ENCODE measurements around the gene HADH.
"Not testable (repeated sequence)": the region's sequence is repeated elsewhere in the genome, so short reads cannot be mapped to it uniquely, and the experiment has no call there.

Gene HADH

DNA sequence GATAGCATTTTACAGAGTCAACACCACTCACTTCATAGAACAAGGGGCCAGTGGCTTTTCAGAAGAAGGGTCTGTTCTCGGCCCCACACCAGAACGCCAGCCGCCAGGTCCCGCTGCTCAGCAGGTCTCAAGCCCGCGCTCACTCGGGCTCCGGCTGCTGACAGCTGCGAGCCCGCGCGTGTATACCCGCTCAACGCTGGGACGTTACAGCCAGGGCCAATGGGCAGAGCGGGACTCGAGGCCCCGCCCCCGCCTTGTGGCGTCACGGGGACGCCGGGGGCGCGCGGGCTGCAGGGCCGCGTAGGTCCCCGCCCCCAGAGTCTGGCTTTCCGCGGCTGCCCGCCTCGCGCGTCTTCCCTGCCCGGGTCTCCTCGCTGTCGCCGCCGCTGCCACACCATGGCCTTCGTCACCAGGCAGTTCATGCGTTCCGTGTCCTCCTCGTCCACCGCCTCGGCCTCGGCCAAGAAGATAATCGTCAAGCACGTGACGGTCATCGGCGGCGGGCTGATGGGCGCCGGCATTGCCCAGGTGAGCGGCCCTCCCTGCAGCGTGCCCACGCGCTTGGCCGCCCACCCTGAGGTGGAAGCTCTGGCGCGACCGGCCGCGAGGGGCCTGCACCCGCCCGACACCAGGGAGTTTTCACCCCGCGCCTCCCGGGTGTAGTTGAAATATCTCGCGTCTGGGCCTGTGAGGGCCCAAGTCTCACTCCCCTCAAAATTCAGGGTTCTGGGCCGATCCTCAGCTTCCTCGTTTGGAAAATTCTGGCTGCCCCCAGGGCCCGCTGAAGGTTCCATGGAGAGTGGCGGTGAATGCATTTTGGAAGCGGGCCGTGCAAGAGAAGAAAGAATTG is at the start of gene HADH:
HADH (plus strand) TSS at position 353 of the 850 bp plus-strand sequence; CDS start at position 397, 44 bp downstream.
- peak; percentile 99 for DNase-seq (ENCODE audit: low spot score)

GRCh38 chr4:107945809-107946208 is 43.9 kb upstream of the HADH start:
- DNase-seq (ENCODE audit: low spot score), result no peak

DNA sequence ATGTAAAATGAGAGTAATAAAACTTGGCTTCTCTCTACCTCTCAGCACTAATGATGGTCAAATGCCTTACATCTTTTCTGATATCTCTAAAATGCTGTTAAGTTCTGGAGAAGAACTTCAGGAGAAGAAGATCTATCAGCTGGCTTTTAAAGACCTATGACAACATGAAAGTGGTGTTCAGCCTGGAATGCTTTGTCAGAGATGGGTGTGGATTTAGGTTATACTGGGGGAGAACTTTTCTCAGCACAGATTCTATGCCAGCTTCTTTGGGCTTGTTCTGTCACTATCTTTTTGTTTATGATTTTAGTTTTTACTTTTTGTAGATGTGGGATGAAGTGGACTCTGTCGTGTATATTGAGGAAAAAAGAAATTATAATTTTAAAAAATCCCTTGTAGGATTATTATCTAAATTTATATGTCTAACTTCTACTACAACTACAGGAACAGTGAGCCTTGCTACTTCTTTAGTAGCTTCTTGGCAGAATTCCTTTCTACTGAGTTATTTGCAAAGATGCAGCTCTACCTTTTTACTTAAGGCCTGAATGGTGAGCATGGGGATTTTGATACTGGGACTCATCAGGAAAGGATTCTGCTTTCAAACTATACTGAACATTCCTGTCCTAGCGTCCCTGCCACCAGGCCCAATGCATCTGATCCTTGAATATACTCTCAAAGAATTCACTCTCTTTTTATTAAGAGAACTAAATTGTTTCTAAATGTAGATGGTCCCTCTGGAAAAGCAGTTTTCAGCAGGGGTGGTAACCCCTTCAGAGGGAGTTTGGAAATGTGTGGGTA is 38.7 kb upstream of the HADH start:
- peak; percentile 22 for DNase-seq (ENCODE audit: low spot score)

- DNase-seq (ENCODE audit: low spot score), result peak; percentile 65
These were observed 38.1 kb upstream of the HADH start for GRCh38 chr4:107951551-107951950.

GRCh38 chr4:107956011-107956410 is 33.7 kb upstream of the HADH start:
- no peak for DNase-seq (ENCODE audit: low spot score)

- DNase-seq (ENCODE audit: low spot score), result no peak
These were observed 22.8 kb upstream of the HADH start for GRCh38 chr4:107966903-107967302.

DNA sequence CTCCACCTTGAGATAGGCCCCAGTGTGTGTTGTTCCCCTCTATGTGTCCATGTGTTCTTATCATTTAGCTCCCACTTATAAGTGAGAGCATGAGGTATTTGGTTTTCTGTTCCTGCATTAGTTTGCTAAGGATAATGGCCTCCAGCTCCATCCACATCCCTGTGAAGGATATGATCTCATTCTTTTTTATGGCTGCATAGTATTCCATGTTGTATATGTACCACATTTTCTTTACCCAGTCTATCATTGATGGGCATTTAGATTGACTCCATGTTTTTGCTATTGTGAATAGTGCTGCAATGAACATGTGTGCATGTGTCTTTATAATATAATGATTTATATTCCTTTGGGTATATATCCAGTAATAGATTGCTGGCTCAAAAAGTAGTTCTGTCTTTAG is 22.2 kb upstream of the HADH start:
- DNase-seq (ENCODE audit: low spot score), result not testable (repeated sequence)

- not testable (repeated sequence) for DNase-seq (ENCODE audit: low spot score)
These were observed 21.8 kb upstream of the HADH start for GRCh38 chr4:107967921-107968320.

GRCh38 chr4:107970063-107970798 is 19.5 kb upstream of the HADH start:
- no peak for DNase-seq (ENCODE audit: low spot score)

DNA sequence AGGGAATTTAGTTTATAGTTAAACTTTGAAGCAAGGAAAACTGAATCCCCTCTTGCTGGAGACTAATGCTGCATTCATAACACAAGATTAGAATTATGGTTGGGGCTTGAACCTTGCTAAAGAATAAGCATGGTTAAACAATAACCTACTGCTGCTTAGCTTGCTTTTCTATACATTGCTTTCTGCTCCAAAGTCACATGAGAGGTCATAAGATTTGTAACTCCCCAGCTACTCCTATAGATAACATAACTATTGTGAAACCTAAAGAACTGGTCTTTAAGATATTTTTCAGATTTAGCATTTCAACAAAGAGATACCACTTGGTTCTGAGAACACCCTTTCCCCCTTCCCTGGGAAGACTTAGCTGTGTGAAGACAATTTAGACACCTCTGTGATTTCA is 17.1 kb upstream of the HADH start:
- DNase-seq (ENCODE audit: low spot score), result no peak

DNA sequence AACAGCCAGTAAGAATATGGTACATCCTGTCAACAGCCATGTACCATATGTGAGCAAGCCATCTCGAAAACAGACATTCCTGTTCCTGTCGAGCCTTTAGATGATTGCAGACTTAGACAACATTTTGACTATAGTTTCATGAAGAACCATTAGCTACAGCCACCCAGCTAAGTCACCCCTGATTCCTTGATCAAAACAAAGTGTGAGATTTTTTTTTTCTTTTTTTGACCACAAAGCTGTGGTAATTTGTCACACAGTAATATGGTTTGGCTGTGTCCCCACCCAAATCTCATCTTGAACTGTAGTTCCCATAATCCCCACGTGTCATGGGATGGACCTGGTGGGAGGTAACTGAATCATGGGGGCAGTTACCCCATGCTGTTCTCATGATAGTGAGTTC is 15.2 kb upstream of the HADH start:
- no peak for DNase-seq (ENCODE audit: low spot score)

GRCh38 chr4:107977482-107977881 is 12.2 kb upstream of the HADH start:
- DNase-seq (ENCODE audit: low spot score), result no peak

DNA sequence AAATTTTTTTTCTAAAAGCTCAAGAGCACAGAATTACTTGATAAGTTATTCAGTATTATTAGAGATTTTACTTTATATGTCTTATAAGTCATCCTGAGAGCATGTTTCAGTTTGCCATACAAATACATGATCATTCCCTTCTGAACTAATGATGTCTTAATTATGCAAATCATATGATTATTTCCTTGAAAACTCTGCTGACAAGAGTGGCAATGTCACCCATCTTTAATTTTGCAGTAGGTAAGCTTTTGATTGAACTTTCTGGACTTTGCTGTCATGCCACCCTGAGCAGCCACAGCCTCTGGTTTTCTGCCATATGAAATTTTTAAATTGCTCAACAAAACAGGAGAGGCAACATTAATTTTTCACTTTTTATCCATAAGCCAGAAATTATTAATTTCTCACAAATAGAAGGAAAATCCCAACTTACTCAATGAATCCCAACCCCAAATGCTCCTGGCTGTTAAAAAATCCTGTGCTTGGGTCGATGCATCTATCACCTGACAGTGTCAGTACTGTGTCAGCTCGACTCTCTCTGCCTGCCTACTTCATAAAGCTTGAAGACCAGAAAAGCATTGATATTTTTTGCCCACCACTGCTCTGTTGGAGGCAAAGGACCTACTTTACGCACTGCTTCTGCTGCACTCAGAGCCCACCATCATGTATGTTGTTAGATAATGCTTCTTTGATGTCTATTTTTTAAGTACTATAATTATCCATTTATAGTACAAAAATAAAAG is 11.6 kb upstream of the HADH start:
- DNase-seq (ENCODE audit: low spot score), result no peak

GRCh38 chr4:107978716-107979451 is 10.8 kb upstream of the HADH start:
- no peak for DNase-seq (ENCODE audit: low spot score)

DNA sequence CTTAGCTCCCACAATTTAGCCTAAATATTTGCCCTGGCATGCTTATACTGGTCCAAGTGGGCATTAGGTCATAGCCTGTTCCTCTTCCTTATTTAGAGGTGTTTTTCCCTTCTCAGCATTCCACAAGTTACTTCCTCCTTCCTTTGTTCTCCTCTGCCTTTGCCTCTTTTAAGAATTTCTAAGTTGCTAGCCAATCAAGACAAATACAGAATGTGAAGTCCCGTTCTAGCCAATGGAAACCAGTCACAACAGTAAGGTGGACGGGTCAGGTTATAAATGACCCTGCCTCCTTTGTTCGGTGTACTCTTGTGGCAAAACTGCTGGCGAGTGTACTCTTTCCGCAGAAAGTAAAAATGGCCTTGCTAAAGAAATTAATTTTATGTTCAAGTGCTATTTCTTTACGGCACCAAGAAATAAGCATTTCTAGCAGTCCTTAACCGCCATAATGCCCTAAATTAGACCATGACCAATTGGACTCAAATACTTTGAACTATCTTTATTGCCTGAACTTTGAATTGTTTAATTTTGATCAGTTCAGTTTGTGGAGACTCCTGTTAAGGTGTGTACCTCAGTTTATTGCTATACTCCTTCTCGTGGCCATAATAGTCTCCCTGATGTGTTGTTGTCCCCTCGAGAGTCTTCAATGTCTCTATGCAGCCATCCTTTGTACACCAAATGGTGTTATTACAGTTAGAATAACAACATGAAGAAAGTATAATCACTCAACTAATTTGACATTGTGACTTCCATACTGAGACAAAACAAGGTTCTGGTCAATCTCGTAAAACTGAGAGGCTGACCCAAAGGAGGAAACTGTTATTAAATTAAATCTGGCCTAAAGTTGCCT is 1.6 kb upstream of the HADH start:
- DNase-seq (ENCODE audit: low spot score), result no peak

- DNase-seq (ENCODE audit: low spot score), result no peak
These were observed 990 bp upstream of the HADH start for GRCh38 chr4:107988763-107989035.

GRCh38 chr4:107989162-107989536 is 540 bp upstream of the HADH start:
- no peak for DNase-seq (ENCODE audit: low spot score)

DNA sequence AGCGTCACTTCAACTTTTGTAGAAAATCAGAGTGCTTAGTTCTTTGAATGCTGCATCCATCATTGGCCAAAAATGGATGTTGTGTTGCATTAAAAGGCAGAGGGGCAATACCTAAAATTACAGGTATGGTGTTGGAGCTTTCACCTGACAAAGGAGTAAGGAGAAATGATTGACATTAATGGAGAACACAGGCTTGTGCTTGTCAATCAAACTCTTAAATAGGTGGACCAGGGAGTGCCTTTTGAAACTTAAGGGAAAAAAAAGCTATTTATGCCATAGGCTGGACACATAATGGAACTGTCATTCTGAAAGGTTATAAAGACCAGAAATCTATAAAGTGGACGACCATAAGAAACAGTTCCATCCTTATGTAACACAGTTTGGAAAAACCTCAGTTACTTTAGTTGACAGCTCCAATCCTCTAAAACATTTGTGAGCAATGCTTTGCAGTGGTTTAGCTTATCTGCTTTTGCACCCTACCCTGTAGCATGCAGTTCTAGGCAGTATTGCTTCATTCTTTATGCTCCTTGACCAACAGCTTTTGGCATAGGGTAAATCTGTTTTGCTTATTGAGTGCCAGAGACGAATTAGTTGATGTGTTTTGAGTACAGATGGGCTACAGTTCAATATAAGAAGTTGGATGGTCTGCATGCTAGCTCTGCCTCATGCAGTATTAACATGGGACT is 2.4 kb downstream of the HADH start:
- no peak for DNase-seq (ENCODE audit: low spot score)

GRCh38 chr4:107993969-107994368 is 4.3 kb downstream of the HADH start:
- no peak for DNase-seq (ENCODE audit: low spot score)

DNA sequence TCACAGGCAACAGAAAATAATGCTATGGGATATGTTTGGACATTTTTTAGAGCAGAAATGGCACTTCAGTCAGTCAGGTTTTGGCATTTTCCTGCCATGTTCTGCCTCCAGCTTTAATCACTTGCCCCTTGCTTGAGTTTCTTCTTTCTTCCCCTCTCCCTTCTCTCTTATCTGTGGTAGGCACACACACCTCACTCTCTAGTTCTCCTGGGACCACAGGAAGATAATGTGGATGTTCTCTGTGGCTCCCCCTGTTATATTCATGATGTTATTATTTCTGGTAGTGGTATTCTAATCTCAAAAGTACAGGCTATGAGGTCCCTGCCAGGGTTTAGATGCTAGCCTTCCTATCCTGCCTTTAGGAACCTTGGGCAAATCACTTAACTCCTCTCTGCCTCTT is 5.2 kb downstream of the HADH start:
- DNase-seq (ENCODE audit: low spot score), result no peak

Measured in AG20443 (cell line).